HCT116 (cell line): Measurements from ENCODE around the gene GSTM4.

Experiments
- CBX3 ChIP-seq: IDR thresholded peaks from 2 replicates; pipeline ENCODE4 v1.6.1; 2012; ENCODE audit warnings: low read depth
- CTCF ChIP-seq, 3 experiments: fragments of 200-600 bp in 1 of 3; sonication (generic) in 1 of 3; IDR thresholded peaks in 2 of 3; conservative IDR thresholded peaks in 1 of 3; 2 replicates each; pipeline ENCODE4 v1.5.1; 2012 to 2017; ENCODE audit warnings: low read depth in 2 of 3, low read length in 2 of 3, antibody characterized with exemption in 1 of 3, borderline replicate concordance in 1 of 3, control low read depth in 1 of 3, mild to moderate bottlenecking in 1 of 3, mixed read lengths in 1 of 3, mixed run types in 1 of 3, moderate library complexity in 1 of 3; ENCODE audit not compliant: insufficient read depth in 1 of 3
- EGR1 ChIP-seq: IDR thresholded peaks from 2 replicates; pipeline ENCODE4 v1.6.1; 2012; ENCODE audit warnings: low read depth
- EZH2 ChIP-seq: fragments of 200-600 bp; sonication (generic); IDR thresholded peaks from 2 replicates; pipeline ENCODE4 v1.6.1; 2017; ENCODE audit warnings: antibody characterized with exemption, mixed run types
- EZH2phosphoT487 ChIP-seq: fragments of 200-600 bp; IDR thresholded peaks from 2 replicates; pipeline ENCODE4 v1.6.1; 2018; ENCODE audit warnings: antibody characterized with exemption, borderline replicate concordance
- JUND ChIP-seq: IDR thresholded peaks from 2 replicates; pipeline ENCODE4 v1.6.1; 2012
- MAX ChIP-seq: IDR thresholded peaks from 2 replicates; pipeline ENCODE4 v1.6.1; 2012
- POLR2A ChIP-seq: IDR thresholded peaks from 2 replicates; pipeline ENCODE4 v1.7.0; 2011; ENCODE audit warnings: borderline replicate concordance; ENCODE audit not compliant: insufficient read depth, insufficient read length; ENCODE audit errors: extremely low read depth
- SP1 ChIP-seq: IDR thresholded peaks from 2 replicates; pipeline ENCODE4 v1.6.1; 2012; ENCODE audit warnings: low read depth
- TCF7L2 ChIP-seq: IDR thresholded peaks from 2 replicates; pipeline ENCODE4 v1.7.0; 2011; ENCODE audit warnings: borderline replicate concordance, inconsistent platforms; ENCODE audit not compliant: insufficient read depth, insufficient read length; ENCODE audit errors: extremely low read depth
- YY1 ChIP-seq: IDR thresholded peaks from 2 replicates; pipeline ENCODE4 v1.6.1; 2011; ENCODE audit warnings: low read length, low read depth, moderate library complexity, mild to moderate bottlenecking; ENCODE audit not compliant: insufficient replicate concordance; ENCODE audit errors: extremely low read depth
- ZBTB33 ChIP-seq: IDR thresholded peaks from 2 replicates; pipeline ENCODE4 v1.6.1; 2011; ENCODE audit warnings: mild to moderate bottlenecking, low read length, moderate library complexity; ENCODE audit not compliant: insufficient replicate concordance; ENCODE audit errors: extremely low read depth
- TF ChIP-seq, protein P1 (sequence below): IDR thresholded peaks from 2 replicates; pipeline ENCODE4 v1.6.1; 2012

GRCh38 chr1:109631513-109632505 lies 24.1 kb upstream of the GSTM4 start:
- no peak for TF ChIP-seq CTCF (IDR thresholded peaks at IDR 0.05 in 2 of 3, conservative IDR thresholded peaks at IDR 0.05 in 1 of 3; ENCODE audit: borderline replicate concordance in 1 of 3, insufficient read depth in 1 of 3, low read depth in 2 of 3, low read length in 2 of 3)
- no peak for TF ChIP-seq JUND
- TF ChIP-seq CBX3, result no peak
- TF ChIP-seq ZBTB33, result no peak
- no peak for TF ChIP-seq TCF7L2
- TF ChIP-seq POLR2A, result no peak
- TF ChIP-seq MAX, result no peak
- no peak for TF ChIP-seq EZH2
- no peak for TF ChIP-seq EZH2phosphoT487
- no peak for TF ChIP-seq YY1
- TF ChIP-seq, protein P1, sequence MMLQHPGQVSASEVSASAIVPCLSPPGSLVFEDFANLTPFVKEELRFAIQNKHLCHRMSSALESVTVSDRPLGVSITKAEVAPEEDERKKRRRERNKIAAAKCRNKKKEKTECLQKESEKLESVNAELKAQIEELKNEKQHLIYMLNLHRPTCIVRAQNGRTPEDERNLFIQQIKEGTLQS, result no peak
- TF ChIP-seq EGR1, result no peak
- TF ChIP-seq SP1, result no peak
